Suprapubic skin (tissue), 4 donors: Measurements from ENCODE around the gene FKBP5. TPM values are rescaled to one million over a fixed set of nuclear protein-coding genes. Genes with fewer than 3 reads are reported as not detected.
A peak's percentile ranks its signal among the peaks of the same experiment; 100 is the strongest.

Experiments used
- DNase-seq, 2 donors: peaks; one replicate each; pipeline ENCODE4 v3.0.0-alpha.2; 2019; ENCODE audit warnings: low spot score in 2 of 2
- H3K27ac ChIP-seq: fragments of 200-600 bp; sonication (generic); one replicate; pipeline ENCODE4 v1.5.1; 2019
- H3K27me3 ChIP-seq: fragments of 200-600 bp; sonication (generic); one replicate; pipeline ENCODE4 v1.5.1; 2019
- H3K36me3 ChIP-seq: fragments of 200-600 bp; sonication (generic); one replicate; pipeline ENCODE4 v1.5.1; 2019
- H3K4me1 ChIP-seq: fragments of 200-600 bp; sonication (generic); one replicate; pipeline ENCODE4 v1.5.1; 2019
- H3K4me3 ChIP-seq: fragments of 200-600 bp; sonication (generic); one replicate; pipeline ENCODE4 v1.5.1; 2019; ENCODE audit warnings: mild to moderate bottlenecking
- H3K9me3 ChIP-seq: fragments of 200-600 bp; sonication (generic); one replicate; pipeline ENCODE4 v1.5.1; 2019
- CTCF ChIP-seq, 2 donors: fragments of 200-600 bp in 1 of 2; fragments of 450-650 bp in 1 of 2; sonication (generic) in 1 of 2; IDR thresholded peaks; one replicate each; pipeline ENCODE4 v1.5.1; 2016 to 2019; ENCODE audit warnings: antibody characterized with exemption in 2 of 2, mild to moderate bottlenecking in 1 of 2, moderate library complexity in 1 of 2
- EP300 ChIP-seq: sonication (generic); formaldehyde crosslinking; IDR thresholded peaks from one replicate; pipeline ENCODE4 v1.6.1; 2017; ENCODE audit warnings: antibody characterized with exemption
- POLR2A ChIP-seq, 2 donors: fragments of 450-650 bp; IDR thresholded peaks; one replicate each; pipeline ENCODE4 v1.6.1; 2017; ENCODE audit warnings: antibody characterized with exemption in 2 of 2, mild to moderate bottlenecking in 2 of 2, moderate library complexity in 2 of 2
- POLR2AphosphoS5 ChIP-seq, 3 donors: sonication (generic); formaldehyde crosslinking; IDR thresholded peaks; one replicate each; pipeline ENCODE4 v1.6.1; 2017; ENCODE audit warnings: antibody characterized with exemption in 3 of 3
- whole genome bisulfite sequencing: methylation state at CpG from one replicate; pipeline ENCODE4 v1.1.5; 2018; 5-methylcytosine and 5-hydroxymethylcytosine counted together
- total RNA-seq, 4 donors: library from RNA; depleted of rRNA; stranded (reverse); fragments of >200 nt; gene quantifications; one replicate each; pipeline ENCODE4 v1.1.0, GENCODE V29; 2016

The FKBP5 gene
- total RNA-seq, 4 donors from 2014 or later = 198 to 321 (median 244) TPM

- Histone ChIP-seq H3K4me3 (no peak overlapping the region), H3K4me1 (peaks cover 79% of the 10 kb centered on the region), H3K9me3 (no peaks in the 10 kb centered on the region), H3K27ac (peak overlapping the region; percentile 62), H3K36me3 (peaks cover 68% of the 10 kb centered on the region), H3K27me3 (no peaks in the 10 kb centered on the region)
- DNase-seq = no peak
- TF ChIP-seq CTCF (IDR thresholded peaks at IDR 0.05) (no peak), POLR2A (IDR thresholded peaks at IDR 0.05) (no peak), EP300 (no peak), POLR2AphosphoS5 (IDR thresholded peaks at IDR 0.05) (no peak)
Observed at GRCh38 chr6:35586542-35586941, 102.2 kb downstream of the FKBP5 start.

GRCh38 chr6:35585658-35586057, 103.1 kb downstream of the FKBP5 start:
- H3K27me3 ChIP-seq = no peaks in the 10 kb centered on the region
- H3K4me3 ChIP-seq = no peak overlapping the region
- peak overlapping the region; percentile 62 for H3K27ac ChIP-seq
- H3K9me3 ChIP-seq = no peaks in the 10 kb centered on the region
- peaks cover 76% of the 10 kb centered on the region for H3K36me3 ChIP-seq
- TF ChIP-seq EP300 = no peak
- TF ChIP-seq CTCF (IDR thresholded peaks at IDR 0.05) = no peak
- TF ChIP-seq POLR2A (IDR thresholded peaks at IDR 0.05) = no peak
- TF ChIP-seq POLR2AphosphoS5 (IDR thresholded peaks at IDR 0.05) = no peak
- no peak for DNase-seq
- H3K4me1 ChIP-seq = peaks cover 70% of the 10 kb centered on the region

GRCh38 chr6:35583893-35584688, 104.6 kb downstream of the FKBP5 start:
- Histone ChIP-seq H3K27ac (peak overlapping the region; percentile 37), H3K27me3 (no peaks in the 10 kb centered on the region), H3K9me3 (no peaks in the 10 kb centered on the region), H3K36me3 (peaks cover 76% of the 10 kb centered on the region), H3K4me3 (no peak overlapping the region), H3K4me1 (peaks cover 54% of the 10 kb centered on the region)
- 23% methylated on average over 6 of the region's 6 CpGs for WGBS
- TF ChIP-seq EP300 = no peak
- no peak for TF ChIP-seq POLR2A (IDR thresholded peaks at IDR 0.05)
- TF ChIP-seq POLR2AphosphoS5 (IDR thresholded peaks at IDR 0.05) = no peak
- TF ChIP-seq CTCF (IDR thresholded peaks at IDR 0.05) = peak; percentile 56 to 71
- no peak for DNase-seq

- Histone ChIP-seq H3K4me3 (no peak overlapping the region), H3K27me3 (no peaks in the 10 kb centered on the region), H3K36me3 (peaks cover 77% of the 10 kb centered on the region), H3K4me1 (peaks cover 36% of the 10 kb centered on the region), H3K9me3 (no peaks in the 10 kb centered on the region), H3K27ac (no peak overlapping the region)
- DNase-seq = no peak
- 53% methylated on average over 2 of the region's 2 CpGs for WGBS
- TF ChIP-seq CTCF (IDR thresholded peaks at IDR 0.05) (no peak), POLR2A (IDR thresholded peaks at IDR 0.05) (no peak), EP300 (no peak), POLR2AphosphoS5 (IDR thresholded peaks at IDR 0.05) (no peak)
Observed at GRCh38 chr6:35582315-35582714, 106.4 kb downstream of the FKBP5 start.

GRCh38 chr6:35581633-35582032, 107.1 kb downstream of the FKBP5 start:
- no peak overlapping the region for H3K4me3 ChIP-seq
- WGBS = 86% methylated on average over 6 of the region's 6 CpGs
- H3K9me3 ChIP-seq = no peaks in the 10 kb centered on the region
- no peak overlapping the region for H3K27ac ChIP-seq
- DNase-seq = no peak
- TF ChIP-seq POLR2AphosphoS5 (IDR thresholded peaks at IDR 0.05) (no peak), EP300 (no peak), POLR2A (IDR thresholded peaks at IDR 0.05) (no peak), CTCF (IDR thresholded peaks at IDR 0.05) (no peak)
- H3K4me1 ChIP-seq = peaks cover 29% of the 10 kb centered on the region
- no peaks in the 10 kb centered on the region for H3K27me3 ChIP-seq
- H3K36me3 ChIP-seq = peaks cover 77% of the 10 kb centered on the region
